HUDEP-2 (cell line): Measurements from ENCODE around the gene ATP5MC2.
"Not testable (repeated sequence)": the region's sequence is repeated elsewhere in the genome, so short reads cannot be mapped to it uniquely, and the experiment has no call there.

Source experiments
- DNase-seq, 76 experiments: peaks; one replicate each; lab custom pipeline; 2025; ENCODE audit not compliant: unreplicated experiment in 76 of 76; lab: John Stamatoyannopoulos, UW

Gene ATP5MC2

GRCh38 chr12:53695152-53696145 is 19.6 kb upstream of the ATP5MC2 start:
- DNase-seq, result peak in 2 of 76 experiments; percentile 6 to 17

GRCh38 chr12:53694756-53695151 is 18.9 kb upstream of the ATP5MC2 start:
- no peak for DNase-seq

- no peak for DNase-seq
Observed at GRCh38 chr12:53688134-53688533, 12.3 kb upstream of the ATP5MC2 start.

GRCh38 chr12:53686436-53686835 is 10.6 kb upstream of the ATP5MC2 start:
- DNase-seq, result no peak

- DNase-seq, result no peak
Observed at GRCh38 chr12:53684654-53685220, 8.9 kb upstream of the ATP5MC2 start.

- DNase-seq, result no peak
Observed at GRCh38 chr12:53683983-53684382, 8.1 kb upstream of the ATP5MC2 start.

- DNase-seq, result no peak
Observed at GRCh38 chr12:53683494-53683893, 7.6 kb upstream of the ATP5MC2 start.

GRCh38 chr12:53680061-53680460 is 4.2 kb upstream of the ATP5MC2 start:
- not testable (repeated sequence) for DNase-seq

GRCh38 chr12:53677800-53678148 is 1.9 kb upstream of the ATP5MC2 start:
- DNase-seq, result no peak

- DNase-seq, result no peak
Observed at GRCh38 chr12:53677016-53677799, 1.3 kb upstream of the ATP5MC2 start.

- DNase-seq, result peak in 1 of 76 experiments; percentile 34
Observed at GRCh38 chr12:53676656-53677015, 753 bp upstream of the ATP5MC2 start.

GRCh38 chr12:53674977-53675700 is 744 bp downstream of the ATP5MC2 start:
- peak in 2 of 76 experiments; percentile 10 to 28 for DNase-seq

- DNase-seq, result no peak
Observed at GRCh38 chr12:53670971-53671370, 4.9 kb downstream of the ATP5MC2 start.

GRCh38 chr12:53670308-53670707 is 5.6 kb downstream of the ATP5MC2 start:
- no peak for DNase-seq

- no peak for DNase-seq
Observed at GRCh38 chr12:53667080-53667479, 8.8 kb downstream of the ATP5MC2 start.

- DNase-seq, result no peak
Observed at GRCh38 chr12:53664936-53665335, 10.9 kb downstream of the ATP5MC2 start.

GRCh38 chr12:53664191-53664590 is 11.7 kb downstream of the ATP5MC2 start:
- no peak for DNase-seq

- DNase-seq, result no peak
Observed at GRCh38 chr12:53660041-53660440, 15.8 kb downstream of the ATP5MC2 start.

GRCh38 chr12:53659571-53659981 is 16.3 kb downstream of the ATP5MC2 start:
- DNase-seq, result no peak

- DNase-seq, result no peak
Observed at GRCh38 chr12:53659011-53659551, 16.8 kb downstream of the ATP5MC2 start.
